Measurements from ENCODE around the gene RYR1. TPM values are rescaled to one million over a fixed set of nuclear protein-coding genes. Genes with fewer than 3 reads are reported as not detected.
A peak's percentile ranks its signal among the peaks of the same experiment; 100 is the strongest.

RYR1 gene
- total and polyA plus RNA-seq, 2 of the 13 experiments (the other 11 are each of a cell fraction or from before 2014, with no cell fraction given), result 0.03 TPM; not detected in 1

DNA sequence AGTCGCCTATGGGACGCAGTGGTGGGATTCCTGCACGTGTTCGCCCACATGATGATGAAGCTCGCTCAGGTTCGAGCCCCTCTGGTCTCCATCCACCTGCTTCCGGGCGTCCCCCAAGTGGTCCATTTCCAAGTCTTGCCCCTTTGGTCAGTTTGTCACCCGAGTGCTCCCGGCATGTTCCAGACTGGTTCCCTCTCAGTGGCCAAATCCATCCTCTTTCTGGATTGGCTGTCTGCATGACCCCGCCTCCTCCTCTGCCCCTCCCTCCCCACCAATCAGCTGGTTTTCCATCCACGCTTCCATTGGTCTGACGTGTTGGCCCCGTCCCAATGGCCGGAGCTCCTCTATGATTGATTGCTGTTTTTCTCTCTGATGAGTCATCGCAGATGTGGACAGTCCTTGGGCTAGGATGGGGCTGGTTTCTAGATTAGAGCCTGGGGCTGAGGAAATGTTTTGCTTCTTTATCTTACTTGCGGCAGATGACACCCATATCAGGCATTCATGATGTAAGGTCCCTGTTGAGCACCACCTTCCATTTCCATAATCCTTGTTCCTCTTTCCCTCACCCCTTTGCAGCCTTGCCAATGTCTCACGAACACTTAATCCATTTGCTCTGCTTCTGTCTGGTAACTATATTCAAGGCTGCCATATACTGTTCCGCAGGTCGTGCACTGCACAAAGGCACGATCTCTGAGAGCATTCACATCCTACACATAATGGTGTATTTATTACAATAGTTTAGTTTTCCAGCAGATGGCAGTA lies 110.5 kb downstream of the RYR1 start (continued):
- TF ChIP-seq, protein P1, sequence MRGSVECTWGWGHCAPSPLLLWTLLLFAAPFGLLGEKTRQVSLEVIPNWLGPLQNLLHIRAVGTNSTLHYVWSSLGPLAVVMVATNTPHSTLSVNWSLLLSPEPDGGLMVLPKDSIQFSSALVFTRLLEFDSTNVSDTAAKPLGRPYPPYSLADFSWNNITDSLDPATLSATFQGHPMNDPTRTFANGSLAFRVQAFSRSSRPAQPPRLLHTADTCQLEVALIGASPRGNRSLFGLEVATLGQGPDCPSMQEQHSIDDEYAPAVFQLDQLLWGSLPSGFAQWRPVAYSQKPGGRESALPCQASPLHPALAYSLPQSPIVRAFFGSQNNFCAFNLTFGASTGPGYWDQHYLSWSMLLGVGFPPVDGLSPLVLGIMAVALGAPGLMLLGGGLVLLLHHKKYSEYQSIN (CRISPR knock-in tag; IDR thresholded peaks at IDR 0.05; ENCODE audit: borderline replicate concordance), result no peak
- TF ChIP-seq ZKSCAN8 (CRISPR knock-in tag; IDR thresholded peaks at IDR 0.05; ENCODE audit: borderline replicate concordance) (no peak), MED1 (CRISPR knock-in tag; IDR thresholded peaks at IDR 0.05) (0 out of 2 replicates have a peak, but pooled peaks have one; percentile 14), MAFG (CRISPR knock-in tag; IDR thresholded peaks at IDR 0.05) (no peak), TOPORS (CRISPR knock-in tag; IDR thresholded peaks at IDR 0.05) (no peak), TGIF2 (CRISPR knock-in tag; IDR thresholded peaks at IDR 0.05) (no peak), FOSL1 (CRISPR knock-in tag; IDR thresholded peaks at IDR 0.05; ENCODE audit: borderline replicate concordance) (peak; percentile 72; the same call in 1 of the 2 replicates), ZNF430 (CRISPR knock-in tag; IDR thresholded peaks at IDR 0.05) (no peak), ELF4 (CRISPR knock-in tag; IDR thresholded peaks at IDR 0.05; ENCODE audit: borderline replicate concordance) (no peak), TP53 (CRISPR knock-in tag; conservative IDR thresholded peaks at IDR 0.05) (no peak), ZC3H4 (CRISPR knock-in tag; IDR thresholded peaks at IDR 0.05; ENCODE audit: borderline replicate concordance) (no peak), NR3C1 (CRISPR knock-in tag; IDR thresholded peaks at IDR 0.05) (no peak), RCOR2 (CRISPR knock-in tag; IDR thresholded peaks at IDR 0.05) (no peak), DMAP1 (CRISPR knock-in tag; IDR thresholded peaks at IDR 0.05) (no peak), ZNF790 (CRISPR knock-in tag; IDR thresholded peaks at IDR 0.05; ENCODE audit: borderline replicate concordance) (no peak), KDM3A (CRISPR knock-in tag; IDR thresholded peaks at IDR 0.05; ENCODE audit: low read depth) (no peak), AKAP8 (CRISPR knock-in tag; IDR thresholded peaks at IDR 0.05) (no peak), SOX6 (IDR thresholded peaks at IDR 0.05) (no peak), SOX6 (CRISPR knock-in tag; IDR thresholded peaks at IDR 0.05) (no peak; the same call in 1 of the 2 replicates), KAT7 (CRISPR knock-in tag; IDR thresholded peaks at IDR 0.05; ENCODE audit: borderline replicate concordance) (no peak), SNAI1 (CRISPR knock-in tag; IDR thresholded peaks at IDR 0.05; ENCODE audit: borderline replicate concordance) (no peak), ATF7 (IDR thresholded peaks at IDR 0.05) (no peak), ATF7 (CRISPR knock-in tag; IDR thresholded peaks at IDR 0.05) (no peak), TAF1 (CRISPR knock-in tag; IDR thresholded peaks at IDR 0.05) (peak; percentile 32; the same call in 1 of the 2 replicates), ZNF629 (CRISPR knock-in tag; conservative IDR thresholded peaks at IDR 0.05) (no peak), ZNF292 (CRISPR knock-in tag; IDR thresholded peaks at IDR 0.05; ENCODE audit: borderline replicate concordance, low read depth) (no peak), HNRNPLL (IDR thresholded peaks at IDR 0.05; ENCODE audit: low read depth, low read length, poor library complexity, severe bottlenecking) (no peak)
- TF ChIP-seq, protein P2, sequence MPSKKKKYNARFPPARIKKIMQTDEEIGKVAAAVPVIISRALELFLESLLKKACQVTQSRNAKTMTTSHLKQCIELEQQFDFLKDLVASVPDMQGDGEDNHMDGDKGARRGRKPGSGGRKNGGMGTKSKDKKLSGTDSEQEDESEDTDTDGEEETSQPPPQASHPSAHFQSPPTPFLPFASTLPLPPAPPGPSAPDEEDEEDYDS (CRISPR knock-in tag; IDR thresholded peaks at IDR 0.05), result peak; percentile 33
- TF ChIP-seq, protein P3, sequence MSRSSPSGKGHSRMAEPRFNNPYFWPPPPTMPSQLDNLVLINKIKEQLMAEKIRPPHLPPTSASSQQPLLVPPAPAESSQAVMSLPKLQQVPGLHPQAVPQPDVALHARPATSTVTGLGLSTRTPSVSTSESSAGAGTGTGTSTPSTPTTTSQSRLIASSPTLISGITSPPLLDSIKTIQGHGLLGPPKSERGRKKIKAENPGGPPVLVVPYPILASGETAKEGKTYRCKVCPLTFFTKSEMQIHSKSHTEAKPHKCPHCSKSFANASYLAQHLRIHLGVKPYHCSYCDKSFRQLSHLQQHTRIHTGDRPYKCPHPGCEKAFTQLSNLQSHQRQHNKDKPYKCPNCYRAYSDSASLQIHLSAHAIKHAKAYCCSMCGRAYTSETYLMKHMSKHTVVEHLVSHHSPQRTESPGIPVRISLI (CRISPR knock-in tag; IDR thresholded peaks at IDR 0.05; ENCODE audit: borderline replicate concordance), result 0 out of 2 replicates have a peak, but pooled peaks have one; percentile 28
- TF ChIP-seq, protein P4, sequence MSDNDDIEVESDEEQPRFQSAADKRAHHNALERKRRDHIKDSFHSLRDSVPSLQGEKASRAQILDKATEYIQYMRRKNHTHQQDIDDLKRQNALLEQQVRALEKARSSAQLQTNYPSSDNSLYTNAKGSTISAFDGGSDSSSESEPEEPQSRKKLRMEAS (IDR thresholded peaks at IDR 0.05), result 0 out of 2 replicates have a peak, but pooled peaks have one; percentile 30
